GM12878 (cell line): Measurements from ENCODE around the gene ZMYM3. TPM values are rescaled to one million over a fixed set of nuclear protein-coding genes. Genes with fewer than 3 reads are reported as not detected.
"Not testable (repeated sequence)": the region's sequence is repeated elsewhere in the genome, so short reads cannot be mapped to it uniquely, and the experiment has no call there.

Experiments used
- ATAC-seq: fragments of 200-7000 bp; cut with Tn5 transposase; 3 replicates; pipeline ENCODE4 v1.9.1; 2020; ENCODE audit warnings: mild to moderate bottlenecking, moderate library complexity
- BruUV-seq: library from RNA; stranded (reverse); fragments of 400-500 nt; replicated peaks from 2 replicates; lab custom pipeline; 2021; lab: Mats Ljungman, UMichigan
- CTCF ChIA-PET: fragments of 300-600 bp; sonication (Branson Sonifier 250); formaldehyde crosslinking; extraction: SDS; loops from one replicate; lab custom pipeline; 2021; ENCODE audit warnings: inconsistent platforms; lab: Yijun Ruan, JAX
- POLR2A ChIA-PET: fragments of 350-600 bp; formaldehyde crosslinking; extraction: SDS; loops from one replicate; lab custom pipeline; 2021; ENCODE audit warnings: inconsistent platforms; lab: Charles Lee
- RAD21 ChIA-PET: fragments of 300-600 bp; sonication (Branson Sonifier 250); formaldehyde crosslinking; loops from one replicate; lab custom pipeline; 2023; ENCODE audit warnings: antibody characterized with exemption; ENCODE audit not compliant: unreplicated experiment; lab: Charles Lee
- SMC1A ChIA-PET: fragments of 300-600 bp; sonication (Branson Sonifier 250); formaldehyde crosslinking; loops from one replicate; lab custom pipeline; 2023; ENCODE audit not compliant: unreplicated experiment, uncharacterized antibody; lab: Charles Lee
- DNase-seq: peaks from one replicate; pipeline ENCODE4 v3.0.0-alpha.2; 2011; ENCODE audit warnings: low read depth, low spot score
- FAIRE-seq: peaks from 3 replicates; lab custom pipeline; 2011; peaks lifted over from hg19 to GRCh38; lab: Jason Lieb, UNC
- H2AFZ ChIP-seq: 2 replicates; pipeline ENCODE4 v1.6.0; 2011; ENCODE audit warnings: low read depth, low read length, control low read depth; ENCODE audit not compliant: control insufficient read depth
- H3K27ac ChIP-seq: 2 replicates; pipeline ENCODE4 v1.5.1; 2011; ENCODE audit warnings: control low read depth; ENCODE audit not compliant: control insufficient read depth, insufficient read depth
- H3K27me3 ChIP-seq, 2 experiments: replicated peaks in 1 of 2; 2 replicates each; pipeline versions ENCODE4 v1.6.0 to v1.6.1; 2011; ENCODE audit warnings: low read length in 1 of 2; ENCODE audit not compliant: control insufficient read depth in 2 of 2, insufficient read depth in 2 of 2
- H3K36me3 ChIP-seq, 2 experiments: 2 replicates each; pipeline ENCODE4 v1.5.1; 2011; ENCODE audit warnings: low read length in 1 of 2; ENCODE audit not compliant: control insufficient read depth in 2 of 2, insufficient read depth in 2 of 2
- H3K4me1 ChIP-seq: 2 replicates; pipeline ENCODE4 v1.6.1; 2011; ENCODE audit warnings: mild to moderate bottlenecking, low read length, moderate library complexity, mixed read lengths; ENCODE audit not compliant: control insufficient read depth, insufficient read depth
- H3K4me2 ChIP-seq: 2 replicates; pipeline ENCODE4 v1.6.0; 2011; ENCODE audit warnings: control low read depth; ENCODE audit not compliant: control insufficient read depth, insufficient read depth
- H3K4me3 ChIP-seq: fragments of 200-600 bp; sonication (generic); 2 replicates; pipeline ENCODE4 v1.5.1; 2016
- H3K79me2 ChIP-seq: 2 replicates; pipeline ENCODE4 v1.6.0; 2011; ENCODE audit warnings: low read length; ENCODE audit not compliant: control insufficient read depth, insufficient read depth
- H3K9ac ChIP-seq: 2 replicates; pipeline ENCODE4 v1.8.0; 2011; ENCODE audit warnings: low read length, control low read depth, mixed read lengths; ENCODE audit not compliant: control insufficient read depth, insufficient read depth
- H3K9me3 ChIP-seq: replicated peaks from 3 replicates; pipeline ENCODE4 v1.5.1; 2011; ENCODE audit warnings: mild to moderate bottlenecking, low read length; ENCODE audit not compliant: control insufficient read depth, insufficient read depth
- H4K20me1 ChIP-seq: 2 replicates; pipeline ENCODE4 v1.6.0; 2011; ENCODE audit not compliant: control insufficient read depth, insufficient read depth
- ASH2L ChIP-seq: fragments of 300-600, 200-600 bp; sonication (generic); IDR thresholded peaks from 2 replicates; pipeline ENCODE4 v1.6.1; 2017; ENCODE audit warnings: low read depth, mild to moderate bottlenecking, borderline replicate concordance
- CEBPZ ChIP-seq: fragments of 150-350 bp; IDR thresholded peaks from 2 replicates; pipeline ENCODE4 v1.6.1; 2016; ENCODE audit warnings: low read depth, low read length
- CREB1 ChIP-seq: IDR thresholded peaks from 2 replicates; pipeline ENCODE4 v1.6.1; 2012; ENCODE audit warnings: low read depth, mild to moderate bottlenecking, inconsistent platforms
- KDM1A ChIP-seq: fragments of 200-600 bp; sonication (generic); IDR thresholded peaks from 2 replicates; pipeline ENCODE4 v1.6.1; 2016; ENCODE audit warnings: borderline replicate concordance
- MEF2A ChIP-seq: IDR thresholded peaks from 2 replicates; pipeline ENCODE4 v1.6.1; 2011; ENCODE audit warnings: low read depth, mild to moderate bottlenecking, low read length, moderate library complexity; ENCODE audit not compliant: insufficient read depth
- POLR2AphosphoS2 ChIP-seq: IDR thresholded peaks from 2 replicates; pipeline ENCODE4 v1.6.1; 2011; ENCODE audit warnings: low read depth, mild to moderate bottlenecking, low read length, improper control_type of control experiment, moderate library complexity
- SREBF2 ChIP-seq: IDR thresholded peaks from 2 replicates; pipeline ENCODE4 v1.6.1; 2012; ENCODE audit warnings: mild to moderate bottlenecking, low read length
- TCF3 ChIP-seq: IDR thresholded peaks from 2 replicates; pipeline ENCODE4 v1.6.1; 2012; ENCODE audit warnings: low read depth, mild to moderate bottlenecking, low read length, borderline replicate concordance; ENCODE audit not compliant: insufficient read depth
- ZNF217 ChIP-seq: fragments of 450-650 bp; IDR thresholded peaks from 2 replicates; pipeline ENCODE4 v1.6.1; 2017; ENCODE audit warnings: antibody characterized with exemption, mild to moderate bottlenecking
- ZNF24 ChIP-seq: fragments of 450-650 bp; IDR thresholded peaks from 2 replicates; pipeline ENCODE4 v1.6.1; 2017; ENCODE audit warnings: antibody characterized with exemption, mild to moderate bottlenecking
- WGBS: methylation state at CpG from one replicate; pipeline ENCODE4 v1.1.6; 2016; ENCODE audit warnings: low lambda C conversion rate; ENCODE audit not compliant: insufficient replicate concordance, insufficient coverage; ENCODE audit errors: missing lambda C conversion rate; 5-methylcytosine and 5-hydroxymethylcytosine counted together
- in situ Hi-C: fragments of 300-500 bp; cut with MboI; formaldehyde crosslinking; loops from 9 replicates; pipeline ENCODE4 v1.14.3; 2018; ENCODE audit warnings: mixed read lengths
- intact Hi-C: fragments of 100-400 bp; cut with micrococcal nuclease; formaldehyde crosslinking; loops from one replicate; pipeline ENCODE4 v1.14.2; 2022; ENCODE audit not compliant: unreplicated experiment
- polyA plus RNA-seq, 11 experiments: library from polyadenylated mRNA; depleted of rRNA in 4 of 11; unstranded in 6 of 11; stranded (reverse) in 5 of 11; fragments of >200 nt; fragmentation: Nextera tagmentation in 4 of 11; fragmentation: Illumina TruSeq in 1 of 11; extraction: Ambion mirVana in 4 of 11; extraction: Trizol in 1 of 11; gene quantifications; 1 replicate in 1 of 11; 2 replicates in 10 of 11; pipeline versions ENCODE4 v1.2.1 to v1.2.3, GENCODE V29; 2011 to 2016; ENCODE audit warnings: inconsistent platforms in 2 of 11, missing spikeins in 2 of 11, low read depth in 1 of 11
- total RNA-seq, 4 experiments: library from RNA; depleted of rRNA in 3 of 4; stranded (reverse); fragments of >200 nt in 3 of 4; fragmentation: Illumina TruSeq in 1 of 4; extraction: Trizol in 1 of 4; gene quantifications; 2 replicates each; pipeline versions ENCODE4 v1.2.1 to v1.2.3, GENCODE V29; 2013 to 2021

The ZMYM3 gene
- total and polyA plus RNA-seq, 10 of the 15 experiments (the other 5 are each of a cell fraction or from before 2014, with no cell fraction given) = 2.3 to 28.1 (median 12.3) TPM

GRCh38 chrX:71272313-71272712, 18.4 kb upstream of the ZMYM3 start:
- intact Hi-C loops = not testable (repeated sequence)

GRCh38 chrX:71269801-71270395, 16.0 kb upstream of the ZMYM3 start:
- 52% methylated on average over 18 of the region's 19 CpGs for WGBS
- DNase-seq (no peak), ATAC-seq (no peak), FAIRE-seq (no peak)
- Histone ChIP-seq H3K9ac (no peak overlapping the region), H3K9me3 (no peaks in the 10 kb centered on the region; the same call in 2 of the 3 replicates), H3K4me1 (no peaks in the 10 kb centered on the region), H2AFZ (no peak overlapping the region), H4K20me1 (no peaks in the 10 kb centered on the region), H3K4me2 (no peak overlapping the region), H3K4me3 (no peak overlapping the region), H3K27ac (no peak overlapping the region), H3K27me3 (no peaks in the 10 kb centered on the region), H3K36me3 (no peaks in the 10 kb centered on the region), H3K79me2 (no peaks in the 10 kb centered on the region)
- RAD21 ChIA-PET = no interaction called here
- CTCF ChIA-PET = no interaction called here
- intact Hi-C loops (no loop called here), in situ Hi-C loops (no loop called here)
- BruUV-seq = no TSS peak
- POLR2A ChIA-PET = no interaction called here
- SMC1A ChIA-PET = no interaction called here
- no peak for TF ChIP-seq CREB1
- TF ChIP-seq TCF3 = no peak
- no peak for TF ChIP-seq KDM1A
- TF ChIP-seq POLR2AphosphoS2 = no peak
- TF ChIP-seq SREBF2 = no peak
- no peak for TF ChIP-seq ASH2L
- TF ChIP-seq CEBPZ = no peak
- TF ChIP-seq ZNF24 = no peak
- TF ChIP-seq ZNF217 = no peak
- no peak for TF ChIP-seq MEF2A

More at GRCh38 chrX:71272313-71272712, 18.4 kb upstream of the ZMYM3 start:
- BruUV-seq, H3K9ac ChIP-seq, H3K27me3 ChIP-seq, ATAC-seq, H3K36me3 ChIP-seq, DNase-seq, H3K4me3 ChIP-seq, H3K79me2 ChIP-seq, RAD21 ChIA-PET, FAIRE-seq, H4K20me1 ChIP-seq, CTCF ChIA-PET, H3K4me2 ChIP-seq, in situ Hi-C loops, H2AFZ ChIP-seq, H3K4me1 ChIP-seq, POLR2A ChIA-PET, H3K27ac ChIP-seq, SMC1A ChIA-PET, H3K9me3 ChIP-seq: not testable (repeated sequence)
- 29% methylated on average over 2 of the region's 2 CpGs for WGBS
